Mesenchymal stem cell (in vitro differentiated cells and primary cell): ENCODE results near the gene KIAA1671.

Experiments used
- DNase-seq: peaks from one replicate; pipeline ENCODE4 v3.0.0-alpha.2; 2013
- H2AFZ ChIP-seq: one replicate; pipeline ENCODE4 v1.6.1; 2013; ENCODE audit warnings: low read depth, mild to moderate bottlenecking, control low read depth, inconsistent platforms, low read length, moderate library complexity
- H2AK5ac ChIP-seq: 2 replicates; pipeline ENCODE4 v1.6.1; 2013; ENCODE audit warnings: low read length, moderate library complexity, mild to moderate bottlenecking, inconsistent platforms; ENCODE audit not compliant: severe bottlenecking
- H2BK120ac ChIP-seq: one replicate; pipeline ENCODE4 v1.6.1; 2013; ENCODE audit warnings: low read depth, mild to moderate bottlenecking, inconsistent platforms, low read length, moderate library complexity
- H2BK12ac ChIP-seq, 2 experiments: one replicate each; pipeline ENCODE4 v1.6.1; 2013; ENCODE audit warnings: inconsistent platforms in 2 of 2, low read length in 2 of 2, mild to moderate bottlenecking in 2 of 2, moderate library complexity in 2 of 2, control low read depth in 1 of 2
- H2BK15ac ChIP-seq: one replicate; pipeline ENCODE4 v1.6.1; 2013; ENCODE audit warnings: mild to moderate bottlenecking, low read depth, inconsistent platforms; ENCODE audit not compliant: poor library complexity, severe bottlenecking
- H2BK5ac ChIP-seq: 2 replicates; pipeline ENCODE4 v1.6.1; 2013; ENCODE audit warnings: low read depth, mild to moderate bottlenecking, low read length, control low read depth, inconsistent platforms; ENCODE audit not compliant: poor library complexity, severe bottlenecking
- H3K14ac ChIP-seq, 2 experiments: one replicate each; pipeline ENCODE4 v1.6.1; 2013; ENCODE audit warnings: inconsistent platforms in 2 of 2, low read length in 2 of 2, control low read depth in 1 of 2, mild to moderate bottlenecking in 1 of 2, moderate library complexity in 1 of 2
- H3K18ac ChIP-seq, 2 experiments: one replicate each; pipeline ENCODE4 v1.6.1; 2013; ENCODE audit warnings: inconsistent platforms in 2 of 2, low read length in 2 of 2, control low read depth in 1 of 2, low read depth in 1 of 2, mild to moderate bottlenecking in 1 of 2
- H3K23ac ChIP-seq, 2 experiments: one replicate each; pipeline ENCODE4 v1.6.1; 2013; ENCODE audit warnings: inconsistent platforms in 2 of 2, low read length in 2 of 2, mild to moderate bottlenecking in 2 of 2, moderate library complexity in 2 of 2, control low read depth in 1 of 2
- H3K27ac ChIP-seq: 2 replicates; pipeline ENCODE4 v1.5.1; 2013; ENCODE audit warnings: mild to moderate bottlenecking, moderate library complexity, low read length, control low read depth, inconsistent platforms; ENCODE audit not compliant: poor library complexity, severe bottlenecking
- H3K27me3 ChIP-seq, 2 experiments: 2 replicates each; pipeline versions ENCODE4 v1.6.1 to v1.7.0; 2013; ENCODE audit warnings: low read length in 2 of 2, mild to moderate bottlenecking in 2 of 2, moderate library complexity in 2 of 2, control low read depth in 1 of 2, inconsistent platforms in 1 of 2; ENCODE audit not compliant: control insufficient read depth in 1 of 2, insufficient read depth in 1 of 2
- H3K36me3 ChIP-seq, 2 experiments: 2 replicates each; pipeline versions ENCODE4 v1.6.1 to v1.7.0; 2013; ENCODE audit warnings: low read length in 2 of 2, control low read depth in 1 of 2, inconsistent platforms in 1 of 2, low read depth in 1 of 2, mild to moderate bottlenecking in 1 of 2; ENCODE audit not compliant: insufficient read depth in 2 of 2, control insufficient read depth in 1 of 2
- H3K4ac ChIP-seq, 2 experiments: one replicate each; pipeline ENCODE4 v1.6.1; 2013; ENCODE audit warnings: inconsistent platforms in 2 of 2, low read length in 2 of 2, mild to moderate bottlenecking in 2 of 2, moderate library complexity in 2 of 2, control low read depth in 1 of 2, low read depth in 1 of 2
- H3K4me1 ChIP-seq: 2 replicates; pipeline ENCODE4 v1.6.1; 2013; ENCODE audit warnings: low read depth, low read length, control low read depth; ENCODE audit not compliant: control insufficient read depth, insufficient read depth
- H3K4me2 ChIP-seq: 2 replicates; pipeline ENCODE4 v1.6.1; 2013; ENCODE audit warnings: low read length, mild to moderate bottlenecking, inconsistent platforms; ENCODE audit not compliant: poor library complexity, severe bottlenecking
- H3K4me3 ChIP-seq, 2 experiments: 2 replicates each; pipeline versions ENCODE4 v1.5.1 to v1.7.0; 2013; ENCODE audit warnings: low read length in 2 of 2, mild to moderate bottlenecking in 2 of 2, control low read depth in 1 of 2, low read depth in 1 of 2; ENCODE audit not compliant: insufficient read depth in 1 of 2
- H3K79me1 ChIP-seq: replicated peaks from 2 replicates; pipeline ENCODE4 v1.6.1; 2013; ENCODE audit warnings: mild to moderate bottlenecking, control low read depth, low read length, inconsistent platforms; ENCODE audit not compliant: poor library complexity, severe bottlenecking
- H3K9ac ChIP-seq: 2 replicates; pipeline ENCODE4 v1.7.0; 2013; ENCODE audit warnings: mild to moderate bottlenecking, low read length, moderate library complexity
- H3K9me3 ChIP-seq: 2 replicates; pipeline ENCODE4 v1.7.0; 2013; ENCODE audit warnings: mild to moderate bottlenecking, low read length; ENCODE audit not compliant: control insufficient read depth
- H4K8ac ChIP-seq: one replicate; pipeline ENCODE4 v1.6.1; 2013; ENCODE audit warnings: inconsistent platforms, mild to moderate bottlenecking, low read length, moderate library complexity
- H4K91ac ChIP-seq: one replicate; pipeline ENCODE4 v1.6.1; 2013; ENCODE audit warnings: mild to moderate bottlenecking, low read length, inconsistent platforms
- WGBS: methylation state at CpG from one replicate; pipeline ENCODE4 v1.1.7; 2013; ENCODE audit warnings: mixed read lengths; 5-methylcytosine and 5-hydroxymethylcytosine counted together

The KIAA1671 gene

DNA sequence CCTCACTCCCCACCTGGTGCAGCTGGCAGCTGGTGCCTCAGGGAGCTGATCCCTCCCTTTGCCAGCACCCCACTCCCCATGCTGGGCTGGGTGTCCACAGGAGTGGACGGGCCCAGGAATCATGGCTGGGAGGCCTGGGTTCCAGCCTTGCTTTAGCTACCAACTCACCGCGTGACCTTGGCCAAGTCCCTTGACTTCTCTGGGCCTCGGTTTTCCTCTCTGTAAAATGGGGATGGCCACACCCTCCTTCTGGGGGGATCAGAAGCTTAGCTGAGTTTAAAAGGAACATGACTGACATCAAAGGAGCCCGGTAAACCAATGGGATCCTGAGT, 116.9 kb downstream of the KIAA1671 start:
- H3K18ac ChIP-seq = no peak overlapping the region
- H2BK5ac ChIP-seq = no peak overlapping the region
- H2AFZ ChIP-seq = no peak overlapping the region
- H2AK5ac ChIP-seq = no peak overlapping the region
- H3K9ac ChIP-seq = no peak overlapping the region
- no peak overlapping the region for H2BK120ac ChIP-seq
- H3K79me1 ChIP-seq = no peaks in the 10 kb centered on the region
- no peaks in the 10 kb centered on the region for H3K4me1 ChIP-seq
- no peak overlapping the region for H3K23ac ChIP-seq
- no peaks in the 10 kb centered on the region for H3K9me3 ChIP-seq
- no peak overlapping the region for H3K4ac ChIP-seq
- no peak overlapping the region for H2BK12ac ChIP-seq
- H3K4me2 ChIP-seq = no peak overlapping the region
- H4K91ac ChIP-seq = no peak overlapping the region
- peaks cover 0 to 6% of the 10 kb centered on the region in 2 experiments for H3K36me3 ChIP-seq
- H2BK15ac ChIP-seq = no peak overlapping the region
- peaks cover 14% of the 10 kb centered on the region in 2 experiments for H3K27me3 ChIP-seq
- H3K4me3 ChIP-seq = no peak overlapping the region
- DNase-seq = no peak
- 96% methylated on average over 4 of the region's 5 CpGs for WGBS
- H4K8ac ChIP-seq = no peak overlapping the region
- no peak overlapping the region for H3K27ac ChIP-seq
- H3K14ac ChIP-seq = no peak overlapping the region

DNA sequence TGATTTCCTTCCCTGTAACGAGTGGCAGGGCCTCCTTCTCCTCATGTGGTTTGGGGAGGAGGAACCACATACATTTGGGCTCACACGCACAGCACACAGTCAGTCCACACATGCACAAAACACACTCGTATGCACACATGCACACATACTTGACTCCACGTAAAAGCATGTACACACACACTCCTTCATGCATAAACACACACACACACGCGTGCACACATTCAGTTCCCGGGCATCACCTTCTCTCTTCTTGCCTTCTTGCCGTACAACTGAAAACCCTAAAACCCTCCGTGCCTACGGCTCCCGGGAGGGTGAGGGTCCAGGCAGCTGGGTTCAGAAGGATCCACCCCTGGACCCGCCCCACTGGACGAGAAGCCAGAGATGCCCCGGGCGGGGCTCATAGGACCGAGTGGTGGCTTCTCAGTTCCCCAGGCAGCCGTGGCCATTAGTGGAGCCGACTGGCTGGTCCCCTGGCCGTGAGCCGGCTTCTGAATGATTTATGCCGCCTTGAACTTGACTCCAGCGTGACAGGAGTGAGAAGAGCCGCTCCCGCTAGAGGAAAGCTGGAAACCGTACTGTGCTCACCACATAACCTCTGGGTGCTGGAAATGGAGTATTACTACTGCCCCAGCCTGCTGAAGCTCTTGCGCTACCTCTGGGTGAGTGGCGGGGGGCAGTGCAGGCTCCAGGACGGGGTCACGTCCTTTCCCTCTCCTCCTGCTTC, 117.4 kb downstream of the KIAA1671 start:
- WGBS = 70% methylated on average over 28 of the region's 29 CpGs
- no peaks in the 10 kb centered on the region for H3K9me3 ChIP-seq
- H2AK5ac ChIP-seq = no peak overlapping the region
- no peak overlapping the region for H3K4me3 ChIP-seq
- no peak overlapping the region for H2BK5ac ChIP-seq
- H3K27ac ChIP-seq = no peak overlapping the region
- H3K14ac ChIP-seq = no peak overlapping the region
- peaks cover 0 to 6% of the 10 kb centered on the region in 2 experiments for H3K36me3 ChIP-seq
- H3K27me3 ChIP-seq = peaks cover 14% of the 10 kb centered on the region in 2 experiments
- H3K4ac ChIP-seq = no peak overlapping the region
- H4K91ac ChIP-seq = no peak overlapping the region
- no peaks in the 10 kb centered on the region for H3K79me1 ChIP-seq
- H2BK15ac ChIP-seq = no peak overlapping the region
- no peak overlapping the region for H2BK120ac ChIP-seq
- no peak overlapping the region for H3K23ac ChIP-seq
- no peaks in the 10 kb centered on the region for H3K4me1 ChIP-seq
- DNase-seq = peak; percentile 42
- H4K8ac ChIP-seq = no peak overlapping the region
- peak overlapping the region in 1 of 2 experiments; percentile 54 for H2BK12ac ChIP-seq
- H2AFZ ChIP-seq = no peak overlapping the region
- no peak overlapping the region for H3K9ac ChIP-seq
- no peak overlapping the region for H3K4me2 ChIP-seq
- no peak overlapping the region for H3K18ac ChIP-seq

DNA sequence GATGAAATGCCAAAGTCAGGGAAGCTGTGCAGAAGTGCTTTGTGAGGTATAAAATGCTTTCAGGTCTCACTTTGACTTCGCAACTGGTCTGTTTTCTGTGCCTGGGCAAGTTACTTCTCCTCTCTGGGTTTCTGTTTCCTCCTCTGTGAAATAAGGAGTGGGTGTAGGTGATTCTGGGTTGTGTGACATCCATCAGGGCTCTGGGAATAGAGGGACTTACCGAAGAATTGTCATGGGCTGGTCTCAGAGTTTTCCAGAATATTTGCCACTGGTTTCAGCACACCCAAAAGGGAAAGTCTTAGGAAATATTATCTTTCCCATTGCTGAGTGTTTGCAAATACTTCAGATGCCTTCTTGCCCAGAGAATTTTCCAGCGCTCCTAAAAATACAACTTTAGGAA, 118.4 kb downstream of the KIAA1671 start:
- Histone ChIP-seq H3K27me3 (peaks cover 14% of the 10 kb centered on the region in 2 experiments), H3K79me1 (no peaks in the 10 kb centered on the region), H3K14ac (no peak overlapping the region), H3K23ac (no peak overlapping the region), H3K27ac (peak overlapping the region; percentile 18), H2BK5ac (no peak overlapping the region), H4K8ac (no peak overlapping the region), H3K4me2 (no peak overlapping the region), H3K4me3 (no peak overlapping the region), H3K18ac (no peak overlapping the region), H2AK5ac (no peak overlapping the region), H3K36me3 (peaks cover 0 to 6% of the 10 kb centered on the region in 2 experiments), H3K4me1 (no peaks in the 10 kb centered on the region), H4K91ac (no peak overlapping the region), H2BK12ac (no peak overlapping the region), H3K9me3 (no peaks in the 10 kb centered on the region), H3K4ac (no peak overlapping the region), H3K9ac (no peak overlapping the region), H2AFZ (no peak overlapping the region), H2BK15ac (no peak overlapping the region), H2BK120ac (no peak overlapping the region)
- 62% methylated on average over 2 of the region's 3 CpGs for WGBS
- peak; percentile 47 for DNase-seq

DNA sequence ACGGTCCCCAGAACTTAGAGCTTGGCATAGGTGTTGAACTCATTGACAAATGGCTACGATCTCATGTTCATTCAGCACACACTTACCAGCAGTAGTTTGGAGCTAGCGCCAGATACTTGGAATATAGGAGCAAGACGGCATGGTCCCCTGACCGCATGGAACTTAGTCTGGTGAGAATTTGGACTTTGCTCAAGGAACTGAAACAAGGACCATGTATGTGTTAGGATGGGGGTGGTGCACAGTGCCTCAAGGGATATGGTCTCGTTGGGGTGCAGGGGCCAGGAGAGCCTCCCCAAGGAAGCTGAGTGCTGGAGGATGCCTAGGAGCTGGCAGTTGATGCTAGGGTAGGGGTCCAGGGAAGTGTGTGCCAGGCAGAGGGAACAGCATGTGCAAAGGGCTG, 119.2 kb downstream of the KIAA1671 start:
- Histone ChIP-seq H3K79me1 (no peaks in the 10 kb centered on the region), H2BK120ac (no peak overlapping the region), H4K8ac (peak overlapping the region; percentile 39), H4K91ac (peak overlapping the region; percentile 1), H3K27me3 (peaks cover 14% of the 10 kb centered on the region in 2 experiments), H2BK15ac (no peak overlapping the region), H3K23ac (no peak overlapping the region), H3K9ac (no peak overlapping the region), H3K14ac (no peak overlapping the region), H3K36me3 (peaks cover 0 to 6% of the 10 kb centered on the region in 2 experiments), H2BK5ac (no peak overlapping the region), H2BK12ac (peak overlapping the region in 1 of 2 experiments; percentile 15), H2AK5ac (no peak overlapping the region), H3K4ac (no peak overlapping the region), H3K4me1 (no peaks in the 10 kb centered on the region), H3K4me2 (no peak overlapping the region), H3K18ac (no peak overlapping the region), H3K4me3 (no peak overlapping the region), H3K9me3 (no peaks in the 10 kb centered on the region), H2AFZ (no peak overlapping the region), H3K27ac (no peak overlapping the region)
- 88% methylated on average over 6 of the region's 6 CpGs for WGBS
- DNase-seq = no peak
